WERI-Rb-1 (cell line): ENCODE measurements around the gene DCLRE1B.

Experiments used
- DNase-seq: peaks from one replicate; pipeline ENCODE4 v3.0.0-alpha.2; 2020
- H3K27ac ChIP-seq: fragments of 250-450 bp; sonication (Bioruptor Pico); 2 replicates; pipeline ENCODE4 v1.5.1; 2020; ENCODE audit warnings: mild to moderate bottlenecking, moderate library complexity
- H3K27me3 ChIP-seq: fragments of 250-450 bp; sonication (Bioruptor Pico); 2 replicates; pipeline ENCODE4 v1.5.1; 2021; ENCODE audit warnings: mild to moderate bottlenecking, low read depth, moderate library complexity; ENCODE audit not compliant: insufficient read depth, severe bottlenecking
- H3K36me3 ChIP-seq: fragments of 250-450 bp; sonication (Bioruptor Pico); 2 replicates; pipeline ENCODE4 v1.5.1; 2020; ENCODE audit warnings: mild to moderate bottlenecking, moderate library complexity
- H3K4me3 ChIP-seq: 2 replicates; pipeline ENCODE4 v1.5.1; 2011; ENCODE audit warnings: low read depth, mild to moderate bottlenecking, control low read depth, low read length
- H3K9me3 ChIP-seq: fragments of 250-450 bp; sonication (Bioruptor Pico); 2 replicates; pipeline ENCODE4 v1.5.1; 2021; ENCODE audit warnings: mild to moderate bottlenecking, moderate library complexity; ENCODE audit not compliant: severe bottlenecking
- TF ChIP-seq, protein P1 (sequence below): IDR thresholded peaks from 2 replicates; pipeline ENCODE4 v1.5.1; 2011; ENCODE audit warnings: low read depth, mild to moderate bottlenecking, control low read depth, inconsistent platforms, low read length

DCLRE1B gene

GRCh38 chr1:113912594-113913311 lies 7.6 kb downstream of the DCLRE1B start:
- Histone ChIP-seq H3K27me3 (no peaks in the 10 kb centered on the region), H3K36me3 (peaks cover 47% of the 10 kb centered on the region), H3K27ac (peak overlapping the region; percentile 49), H3K9me3 (no peaks in the 10 kb centered on the region), H3K4me3 (no peak overlapping the region)
- DNase-seq = peak; percentile 67
- TF ChIP-seq, protein P1, sequence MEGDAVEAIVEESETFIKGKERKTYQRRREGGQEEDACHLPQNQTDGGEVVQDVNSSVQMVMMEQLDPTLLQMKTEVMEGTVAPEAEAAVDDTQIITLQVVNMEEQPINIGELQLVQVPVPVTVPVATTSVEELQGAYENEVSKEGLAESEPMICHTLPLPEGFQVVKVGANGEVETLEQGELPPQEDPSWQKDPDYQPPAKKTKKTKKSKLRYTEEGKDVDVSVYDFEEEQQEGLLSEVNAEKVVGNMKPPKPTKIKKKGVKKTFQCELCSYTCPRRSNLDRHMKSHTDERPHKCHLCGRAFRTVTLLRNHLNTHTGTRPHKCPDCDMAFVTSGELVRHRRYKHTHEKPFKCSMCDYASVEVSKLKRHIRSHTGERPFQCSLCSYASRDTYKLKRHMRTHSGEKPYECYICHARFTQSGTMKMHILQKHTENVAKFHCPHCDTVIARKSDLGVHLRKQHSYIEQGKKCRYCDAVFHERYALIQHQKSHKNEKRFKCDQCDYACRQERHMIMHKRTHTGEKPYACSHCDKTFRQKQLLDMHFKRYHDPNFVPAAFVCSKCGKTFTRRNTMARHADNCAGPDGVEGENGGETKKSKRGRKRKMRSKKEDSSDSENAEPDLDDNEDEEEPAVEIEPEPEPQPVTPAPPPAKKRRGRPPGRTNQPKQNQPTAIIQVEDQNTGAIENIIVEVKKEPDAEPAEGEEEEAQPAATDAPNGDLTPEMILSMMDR = no peak

- no peaks in the 10 kb centered on the region for H3K9me3 ChIP-seq
- H3K27ac ChIP-seq = peak overlapping the region; percentile 49
- TF ChIP-seq, protein P1 = no peak
- no peaks in the 10 kb centered on the region for H3K27me3 ChIP-seq
- H3K4me3 ChIP-seq = no peak overlapping the region
- H3K36me3 ChIP-seq = peaks cover 41% of the 10 kb centered on the region
- no peak for DNase-seq
These were observed 8.2 kb downstream of the DCLRE1B start for GRCh38 chr1:113913312-113913668.

GRCh38 chr1:113913887-113914664 lies 8.9 kb downstream of the DCLRE1B start:
- Histone ChIP-seq H3K36me3 (peaks cover 33% of the 10 kb centered on the region), H3K27me3 (no peaks in the 10 kb centered on the region), H3K9me3 (no peaks in the 10 kb centered on the region), H3K27ac (no peak overlapping the region), H3K4me3 (no peak overlapping the region)
- no peak for DNase-seq
- TF ChIP-seq, protein P1 = no peak

DNA sequence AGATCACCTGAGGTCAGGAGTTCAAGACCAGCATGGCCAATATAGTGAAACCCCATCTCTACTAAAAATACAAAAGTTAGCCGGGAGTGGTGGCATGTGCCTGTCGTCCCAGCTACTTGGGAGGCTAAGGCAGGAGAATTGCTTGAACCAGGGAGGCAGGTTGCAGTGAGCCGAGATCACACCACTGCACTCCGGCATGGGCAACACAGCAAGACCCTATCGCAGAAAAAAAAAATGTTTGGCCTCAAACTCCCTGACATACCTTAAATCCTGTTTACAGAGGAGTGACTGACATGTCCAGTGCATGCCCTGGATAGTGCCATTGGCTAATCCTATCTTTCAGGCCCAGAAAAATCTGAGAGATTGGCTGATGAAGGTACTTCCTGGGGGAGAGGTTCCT lies 11.8 kb downstream of the DCLRE1B start:
- H3K36me3 ChIP-seq = peaks cover 7% of the 10 kb centered on the region
- H3K4me3 ChIP-seq = no peak overlapping the region
- no peaks in the 10 kb centered on the region for H3K27me3 ChIP-seq
- no peak for DNase-seq
- H3K9me3 ChIP-seq = no peaks in the 10 kb centered on the region
- TF ChIP-seq, protein P1 = no peak
- H3K27ac ChIP-seq = no peak overlapping the region

DNA sequence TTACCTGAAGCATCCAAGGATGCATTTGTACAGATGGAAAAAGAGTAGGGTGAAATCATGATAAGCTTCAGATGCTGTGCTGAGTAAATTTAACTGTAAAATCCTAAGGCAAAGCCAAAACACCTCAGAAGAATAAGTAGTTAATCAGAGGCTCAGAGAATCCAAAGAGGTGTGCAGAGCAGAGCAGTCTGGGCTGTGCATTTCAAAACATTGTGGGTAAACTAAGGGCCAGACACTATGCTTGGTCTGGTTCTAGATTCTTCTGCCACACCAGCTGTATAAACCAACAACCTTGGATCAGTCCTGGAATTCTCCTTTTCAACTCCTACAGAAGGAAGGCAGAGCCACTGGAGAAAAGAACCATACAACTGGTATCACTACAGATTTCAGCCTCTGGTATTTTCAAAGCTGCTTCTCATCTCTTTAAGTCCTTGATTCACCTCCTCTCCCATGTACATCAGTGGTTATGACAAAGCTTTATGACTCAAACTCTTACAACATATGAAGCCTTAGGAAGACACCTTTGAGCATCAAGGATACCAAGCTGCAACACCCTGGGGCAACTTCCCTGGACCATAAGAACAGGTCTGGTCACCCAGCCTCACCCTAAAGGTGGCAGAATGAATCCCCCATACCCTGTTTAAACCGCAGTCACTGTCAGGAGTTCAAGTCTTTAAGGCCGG lies 12.4 kb downstream of the DCLRE1B start:
- TF ChIP-seq, protein P1 = no peak
- Histone ChIP-seq H3K27me3 (no peaks in the 10 kb centered on the region), H3K36me3 (peaks cover 1% of the 10 kb centered on the region), H3K27ac (no peak overlapping the region), H3K4me3 (no peak overlapping the region), H3K9me3 (no peaks in the 10 kb centered on the region)
- no peak for DNase-seq
